GM18519 (cell line): ENCODE data around the gene CBX4.

Experiments used
- ATAC-seq: cut with Tn5 transposase; IDR thresholded peaks from one replicate; pipeline ENCODE4 v1.9.1; 2021; ENCODE audit warnings: mild to moderate bottlenecking, moderate library complexity; ENCODE audit not compliant: unreplicated experiment, low FRiP score

Gene CBX4

GRCh38 chr17:79831265-79832217, 7.7 kb downstream of the CBX4 start:
- ATAC-seq, result no peak

GRCh38 chr17:79830763-79831264, 8.4 kb downstream of the CBX4 start:
- no peak for ATAC-seq

GRCh38 chr17:79830303-79830702, 8.9 kb downstream of the CBX4 start:
- ATAC-seq, result no peak

- ATAC-seq, result no peak
Measured at GRCh38 chr17:79829457-79829856, 9.8 kb downstream of the CBX4 start.

- ATAC-seq, result no peak
Measured at GRCh38 chr17:79829004-79829403, 10.2 kb downstream of the CBX4 start.

- ATAC-seq, result no peak
Measured at GRCh38 chr17:79826841-79827578, 12.2 kb downstream of the CBX4 start.

GRCh38 chr17:79826204-79826680, 13.0 kb downstream of the CBX4 start:
- no peak for ATAC-seq

- no peak for ATAC-seq
Measured at GRCh38 chr17:79825580-79825921, 13.7 kb downstream of the CBX4 start.

GRCh38 chr17:79824893-79825579, 14.2 kb downstream of the CBX4 start:
- no peak for ATAC-seq

- no peak for ATAC-seq
Measured at GRCh38 chr17:79824234-79824633, 15.0 kb downstream of the CBX4 start.

GRCh38 chr17:79822583-79823124, 16.6 kb downstream of the CBX4 start:
- ATAC-seq, result no peak

GRCh38 chr17:79821331-79822095, 17.7 kb downstream of the CBX4 start:
- no peak for ATAC-seq

- ATAC-seq, result no peak
Measured at GRCh38 chr17:79820959-79821330, 18.3 kb downstream of the CBX4 start.

GRCh38 chr17:79819534-79820276, 19.5 kb downstream of the CBX4 start:
- no peak for ATAC-seq

- ATAC-seq, result no peak
Measured at GRCh38 chr17:79819085-79819484, 20.2 kb downstream of the CBX4 start.

GRCh38 chr17:79818026-79818758, 21.0 kb downstream of the CBX4 start:
- no peak for ATAC-seq

GRCh38 chr17:79815836-79816461, 23.3 kb downstream of the CBX4 start:
- no peak for ATAC-seq
